WTC11 (cell line): ENCODE data around the gene ABHD18. TPM values are rescaled to one million over a fixed set of nuclear protein-coding genes. Genes with fewer than 3 reads are reported as not detected.

ENCODE experiments used
- ATAC-seq: fragments of 200-7000 bp; cut with Tn5 transposase; 2 replicates; pipeline ENCODE4 v1.10.0; 2021; ENCODE audit warnings: mild to moderate bottlenecking, moderate library complexity
- CTCF ChIA-PET: fragments of 300-600 bp; sonication (Branson Sonifier 250); formaldehyde crosslinking; loops from one replicate; lab custom pipeline; 2021; ENCODE audit warnings: antibody characterized with exemption; lab: Charles Lee
- POLR2A ChIA-PET: fragments of 350-600 bp; sonication (Branson Sonifier 250); formaldehyde crosslinking; loops from one replicate; lab custom pipeline; 2021; ENCODE audit warnings: antibody characterized with exemption; lab: Charles Lee
- DNase-seq: peaks from one replicate; pipeline ENCODE4 v3.0.0; 2021; ENCODE audit warnings: low spot score
- H3K27ac Mint-ChIP-seq: 2 replicates; pipeline ENCODE4 v1.8.0; 2021; ENCODE audit warnings: mixed read lengths
- H3K27me3 Mint-ChIP-seq: 2 replicates; pipeline ENCODE4 v1.8.0; 2021; ENCODE audit warnings: low read depth, mild to moderate bottlenecking, moderate library complexity, mixed read lengths
- H3K36me3 Mint-ChIP-seq: 2 replicates; pipeline ENCODE4 v1.8.0; 2021; ENCODE audit warnings: mixed read lengths
- H3K4me1 Mint-ChIP-seq: 2 replicates; pipeline ENCODE4 v1.8.0; 2022; ENCODE audit warnings: mixed read lengths
- H3K4me3 Mint-ChIP-seq: 2 replicates; pipeline ENCODE4 v1.8.0; 2021; ENCODE audit warnings: mild to moderate bottlenecking, moderate library complexity, mixed read lengths
- H3K9me3 Mint-ChIP-seq: 2 replicates; pipeline ENCODE4 v1.8.0; 2021; ENCODE audit warnings: mixed read lengths
- CREM ChIP-seq: sonication (generic); formaldehyde crosslinking; IDR thresholded peaks from 2 replicates; pipeline ENCODE4 v1.8.1; 2022; ENCODE audit warnings: mild to moderate bottlenecking, missing genetic modification reagents, moderate library complexity
- ELF4 ChIP-seq: sonication (generic); formaldehyde crosslinking; IDR thresholded peaks from 2 replicates; pipeline ENCODE4 v1.8.1; 2022; ENCODE audit warnings: low read depth, mild to moderate bottlenecking, moderate library complexity, missing genetic modification reagents
- ERG ChIP-seq: fragments of 250-450 bp; sonication (Bioruptor Pico); IDR thresholded peaks from 2 replicates; pipeline ENCODE4 v1.8.0; 2021; ENCODE audit warnings: mild to moderate bottlenecking
- FOXP1 ChIP-seq: sonication (generic); formaldehyde crosslinking; IDR thresholded peaks from 2 replicates; pipeline ENCODE4 v1.8.0; 2022; ENCODE audit warnings: missing genetic modification reagents, mild to moderate bottlenecking, moderate library complexity, borderline replicate concordance
- JUN ChIP-seq: sonication (generic); formaldehyde crosslinking; IDR thresholded peaks from 2 replicates; pipeline ENCODE4 v1.8.0; 2023; ENCODE audit warnings: mild to moderate bottlenecking, missing genetic modification reagents
- MYBL2 ChIP-seq: sonication (generic); formaldehyde crosslinking; IDR thresholded peaks from 2 replicates; pipeline ENCODE4 v1.8.1; 2023; ENCODE audit warnings: mild to moderate bottlenecking, moderate library complexity, missing genetic modification reagents
- NFATC4 ChIP-seq: fragments of 250-450 bp; sonication (Bioruptor Pico); IDR thresholded peaks from 2 replicates; pipeline ENCODE4 v1.9.0; 2021; ENCODE audit warnings: mild to moderate bottlenecking
- NFE2L1 ChIP-seq: sonication (generic); formaldehyde crosslinking; IDR thresholded peaks from 2 replicates; pipeline ENCODE4 v1.8.1; 2023; ENCODE audit warnings: missing genetic modification reagents
- NR3C1 ChIP-seq: sonication (generic); formaldehyde crosslinking; conservative IDR thresholded peaks from 2 replicates; pipeline ENCODE4 v1.8.1; 2023; ENCODE audit warnings: low read depth, mild to moderate bottlenecking, missing genetic modification reagents
- RORB ChIP-seq: fragments of 250-450 bp; sonication (Bioruptor Pico); IDR thresholded peaks from 2 replicates; pipeline ENCODE4 v1.9.0; 2021; ENCODE audit warnings: mild to moderate bottlenecking
- STAT6 ChIP-seq: sonication (generic); formaldehyde crosslinking; conservative IDR thresholded peaks from 2 replicates; pipeline ENCODE4 v1.8.1; 2023; ENCODE audit warnings: mild to moderate bottlenecking, low read depth, missing genetic modification reagents, moderate library complexity
- ZNF121 ChIP-seq: sonication (generic); formaldehyde crosslinking; IDR thresholded peaks from 2 replicates; pipeline ENCODE4 v1.8.0; 2023; ENCODE audit warnings: missing genetic modification reagents
- ZNF232 ChIP-seq: sonication (generic); formaldehyde crosslinking; IDR thresholded peaks from 2 replicates; pipeline ENCODE4 v1.8.0; 2022; ENCODE audit warnings: mild to moderate bottlenecking, missing genetic modification reagents
- ZNF281 ChIP-seq: sonication (generic); formaldehyde crosslinking; IDR thresholded peaks from 2 replicates; pipeline ENCODE4 v1.8.0; 2023; ENCODE audit warnings: mild to moderate bottlenecking, missing genetic modification reagents
- ZNF425 ChIP-seq: fragments of 250-450 bp; sonication (Bioruptor Pico); conservative IDR thresholded peaks from 2 replicates; pipeline ENCODE4 v1.9.0; 2021; ENCODE audit warnings: mild to moderate bottlenecking
- ZNF512 ChIP-seq: sonication (generic); formaldehyde crosslinking; IDR thresholded peaks from 2 replicates; pipeline ENCODE4 v1.8.1; 2022; ENCODE audit warnings: missing genetic modification reagents, borderline replicate concordance
- total RNA-seq: library from RNA; stranded (reverse); gene quantifications from 3 replicates; pipeline ENCODE4 v1.2.3, GENCODE V29; 2021

ABHD18 gene
- total RNA-seq, 1 experiment from 2014 or later: 15.9 TPM

GRCh38 chr4:128029907-128030306, 64.7 kb downstream of the ABHD18 start:
- Mint-ChIP-seq H3K27ac (no peak overlapping the region), H3K36me3 (peaks cover 23% of the 10 kb centered on the region), H3K4me1 (no peaks in the 10 kb centered on the region), H3K9me3 (peaks cover 5% of the 10 kb centered on the region), H3K27me3 (no peaks in the 10 kb centered on the region), H3K4me3 (no peak overlapping the region)
- no peak for ATAC-seq
- POLR2A ChIA-PET: no interaction called here
- DNase-seq: no peak
- CTCF ChIA-PET: no interaction called here
- TF ChIP-seq JUN: no peak
- TF ChIP-seq NFE2L1 (CRISPR knock-in tag): no peak
- no peak for TF ChIP-seq STAT6 (CRISPR knock-in tag)
- TF ChIP-seq ZNF121 (CRISPR knock-in tag): peak; percentile 84; the same call in 1 of the 2 replicates
- TF ChIP-seq MYBL2 (CRISPR knock-in tag): no peak

- TF ChIP-seq ZNF232 (no peak), NR3C1 (CRISPR knock-in tag) (no peak)
- TF ChIP-seq, all 79 proteins: peak for 0
- Mint-ChIP-seq H3K4me1 (no peaks in the 10 kb centered on the region), H3K4me3 (no peak overlapping the region), H3K36me3 (peaks cover 12% of the 10 kb centered on the region), H3K27ac (no peak overlapping the region), H3K9me3 (no peaks in the 10 kb centered on the region), H3K27me3 (no peaks in the 10 kb centered on the region)
- no peak for DNase-seq
- no peak for ATAC-seq
- CTCF ChIA-PET: interaction anchor here (0.8 to 1.0 kb wide), 3 partner anchors 20 to 250 kb away, joined by 3 to 4 read pairs (median 3); partner anchors contain the start of gene HSPA4L
- POLR2A ChIA-PET: no interaction called here
Observed at GRCh38 chr4:128031756-128032384, 66.7 kb downstream of the ABHD18 start.

- CTCF ChIA-PET: no interaction called here
- POLR2A ChIA-PET: no interaction called here
- H3K27me3 Mint-ChIP-seq: no peaks in the 10 kb centered on the region; the same call in 1 of the 2 replicates
- ATAC-seq: no peak
- H3K27ac Mint-ChIP-seq: no peak overlapping the region
- no peak overlapping the region for H3K4me3 Mint-ChIP-seq
- no peaks in the 10 kb centered on the region for H3K4me1 Mint-ChIP-seq
- TF ChIP-seq ELF4 (CRISPR knock-in tag): no peak
- no peak for TF ChIP-seq ZNF281 (CRISPR knock-in tag)
- TF ChIP-seq ZNF512: no peak
- TF ChIP-seq ERG (CRISPR knock-in tag): no peak
- TF ChIP-seq NFATC4 (CRISPR knock-in tag): no peak
- no peak for TF ChIP-seq FOXP1
- TF ChIP-seq CREM (CRISPR knock-in tag): no peak
- TF ChIP-seq RORB (CRISPR knock-in tag): no peak
- no peak for TF ChIP-seq ZNF425
- TF ChIP-seq, all 79 proteins: peak for 0
- no peak for DNase-seq
- Mint-ChIP-seq H3K36me3 (no peaks in the 10 kb centered on the region), H3K9me3 (no peaks in the 10 kb centered on the region)
Observed at GRCh38 chr4:128039568-128039967, 74.4 kb downstream of the ABHD18 start.
